Right lobe of liver (tissue), 4 donors: Measurements from ENCODE around the gene CARD6.
"Not testable (repeated sequence)": the region's sequence is repeated elsewhere in the genome, so short reads cannot be mapped to it uniquely, and the experiment has no call there.

Experiments used
- POLR2A ChIP-seq: fragments of 450-650 bp; IDR thresholded peaks from one replicate; pipeline ENCODE4 v1.6.1; 2017; ENCODE audit warnings: antibody characterized with exemption, mild to moderate bottlenecking
- TF ChIP-seq, protein P1 (sequence below), 4 donors: fragments of 200-600 bp in 3 of 4; fragments of 450-650 bp in 1 of 4; IDR thresholded peaks; one replicate each; pipeline versions ENCODE4 v1.5.1 to v1.8.0; 2016 to 2022; ENCODE audit warnings: antibody characterized with exemption in 4 of 4, mild to moderate bottlenecking in 2 of 4
- donor health status: DM: no; HTN: no; CAD: no.
- donor health status: DM: no; HTN: no; CAD: no.
- donor health status: DM: no; HTN: yes; CAD: no.

- TF ChIP-seq, protein P1, sequence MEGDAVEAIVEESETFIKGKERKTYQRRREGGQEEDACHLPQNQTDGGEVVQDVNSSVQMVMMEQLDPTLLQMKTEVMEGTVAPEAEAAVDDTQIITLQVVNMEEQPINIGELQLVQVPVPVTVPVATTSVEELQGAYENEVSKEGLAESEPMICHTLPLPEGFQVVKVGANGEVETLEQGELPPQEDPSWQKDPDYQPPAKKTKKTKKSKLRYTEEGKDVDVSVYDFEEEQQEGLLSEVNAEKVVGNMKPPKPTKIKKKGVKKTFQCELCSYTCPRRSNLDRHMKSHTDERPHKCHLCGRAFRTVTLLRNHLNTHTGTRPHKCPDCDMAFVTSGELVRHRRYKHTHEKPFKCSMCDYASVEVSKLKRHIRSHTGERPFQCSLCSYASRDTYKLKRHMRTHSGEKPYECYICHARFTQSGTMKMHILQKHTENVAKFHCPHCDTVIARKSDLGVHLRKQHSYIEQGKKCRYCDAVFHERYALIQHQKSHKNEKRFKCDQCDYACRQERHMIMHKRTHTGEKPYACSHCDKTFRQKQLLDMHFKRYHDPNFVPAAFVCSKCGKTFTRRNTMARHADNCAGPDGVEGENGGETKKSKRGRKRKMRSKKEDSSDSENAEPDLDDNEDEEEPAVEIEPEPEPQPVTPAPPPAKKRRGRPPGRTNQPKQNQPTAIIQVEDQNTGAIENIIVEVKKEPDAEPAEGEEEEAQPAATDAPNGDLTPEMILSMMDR (IDR thresholded peaks at IDR 0.05) = not testable (repeated sequence)
- TF ChIP-seq POLR2A = not testable (repeated sequence)
Measured at GRCh38 chr5:40883051-40883450, 41.9 kb downstream of the CARD6 start.
